OCI-M1 (cell line): Measurements from ENCODE around the gene RACK1.
"Not testable (repeated sequence)": the region's sequence is repeated elsewhere in the genome, so short reads cannot be mapped to it uniquely, and the experiment has no call there.

Experiments used
- DNase-seq: peaks from one replicate; lab custom pipeline; 2025; lab: John Stamatoyannopoulos, UW

The RACK1 gene

GRCh38 chr5:181243564-181244343 is at the start of gene RACK1:
Gene RACK1, minus strand, starts transcription at chr5:181243906. Its CDS starts 106 bp downstream, at chr5:181243800.
- no peak for DNase-seq

- DNase-seq, result not testable (repeated sequence)
Measured at GRCh38 chr5:181287331-181287730, 43.6 kb upstream of the RACK1 start.

GRCh38 chr5:181285962-181286705 is 42.4 kb upstream of the RACK1 start:
- DNase-seq, result not testable (repeated sequence)

GRCh38 chr5:181283841-181284755 is 40.4 kb upstream of the RACK1 start:
- DNase-seq, result not testable (repeated sequence)

GRCh38 chr5:181283347-181283746 is 39.6 kb upstream of the RACK1 start:
- DNase-seq, result no peak

GRCh38 chr5:181282874-181283273 is 39.2 kb upstream of the RACK1 start:
- no peak for DNase-seq

GRCh38 chr5:181282415-181282814 is 38.7 kb upstream of the RACK1 start:
- not testable (repeated sequence) for DNase-seq

GRCh38 chr5:181281984-181282316 is 38.2 kb upstream of the RACK1 start:
- DNase-seq, result no peak

GRCh38 chr5:181281077-181281983 is 37.6 kb upstream of the RACK1 start:
- DNase-seq, result no peak

GRCh38 chr5:181280251-181280762 is 36.6 kb upstream of the RACK1 start:
- DNase-seq, result no peak

GRCh38 chr5:181273433-181273744 is 29.7 kb upstream of the RACK1 start:
- not testable (repeated sequence) for DNase-seq

GRCh38 chr5:181271081-181271480 is 27.4 kb upstream of the RACK1 start:
- no peak for DNase-seq

GRCh38 chr5:181267907-181268306 is 24.2 kb upstream of the RACK1 start:
- not testable (repeated sequence) for DNase-seq

- not testable (repeated sequence) for DNase-seq
Measured at GRCh38 chr5:181267291-181267904, 23.7 kb upstream of the RACK1 start.

- no peak for DNase-seq
Measured at GRCh38 chr5:181265092-181265671, 21.5 kb upstream of the RACK1 start.

- no peak for DNase-seq
Measured at GRCh38 chr5:181263633-181264032, 19.9 kb upstream of the RACK1 start.

GRCh38 chr5:181261320-181262049 is 17.8 kb upstream of the RACK1 start:
- DNase-seq, result no peak

- DNase-seq, result no peak
Measured at GRCh38 chr5:181260720-181261319, 17.1 kb upstream of the RACK1 start, which contains the start of gene TRIM52. Gene TRIM52, minus strand, starts transcription at chr5:181261143. Its CDS starts 330 bp downstream, at chr5:181260813.
